Spleen (tissue), 11 donors: ENCODE measurements around the gene CSMD2. TPM values are rescaled to one million over a fixed set of nuclear protein-coding genes. Genes with fewer than 3 reads are reported as not detected.

Experiments used
- DNase-seq: peaks from one replicate; pipeline ENCODE4 v3.0.0-alpha.2; 2020
- H3K27ac ChIP-seq, 8 donors: fragments of 200-600 bp; sonication (generic) in 7 of 8; 1 replicate in 4 of 8; 2 replicates in 4 of 8; pipeline versions ENCODE4 v1.5.0 to v1.8.0; 2016 to 2021; ENCODE audit warnings: inconsistent platforms in 4 of 8, mild to moderate bottlenecking in 4 of 8, moderate library complexity in 1 of 8
- H3K27me3 ChIP-seq, 7 donors: fragments of 200-600 bp; sonication (generic) in 6 of 7; replicated peaks in 1 of 7; 1 replicate in 4 of 7; 2 replicates in 3 of 7; pipeline versions ENCODE4 v1.5.0 to v1.8.0; 2016 to 2021; ENCODE audit warnings: inconsistent platforms in 3 of 7, mild to moderate bottlenecking in 1 of 7
- H3K36me3 ChIP-seq, 6 donors: fragments of 200-600 bp; sonication (generic) in 5 of 6; 1 replicate in 4 of 6; 2 replicates in 2 of 6; pipeline versions ENCODE4 v1.5.0 to v1.8.0; 2016 to 2021; ENCODE audit warnings: inconsistent platforms in 2 of 6
- H3K4me1 ChIP-seq, 6 donors: fragments of 200-600 bp; sonication (generic) in 5 of 6; 1 replicate in 3 of 6; 2 replicates in 3 of 6; pipeline versions ENCODE4 v1.5.0 to v1.8.0; 2016 to 2021; ENCODE audit warnings: inconsistent platforms in 3 of 6
- H3K4me3 ChIP-seq, 8 donors: fragments of 200-600 bp; sonication (generic) in 7 of 8; 1 replicate in 4 of 8; 2 replicates in 4 of 8; pipeline versions ENCODE4 v1.5.0 to v1.8.0; 2016 to 2021; ENCODE audit warnings: inconsistent platforms in 4 of 8, mild to moderate bottlenecking in 4 of 8, moderate library complexity in 2 of 8
- H3K9me3 ChIP-seq, 8 donors: fragments of 200-600 bp; sonication (generic) in 7 of 8; 1 replicate in 4 of 8; 2 replicates in 4 of 8; pipeline versions ENCODE4 v1.5.0 to v1.8.0; 2016 to 2021; ENCODE audit warnings: inconsistent platforms in 4 of 8
- CTCF ChIP-seq, 11 experiments: fragments of 200-600 bp in 7 of 11; fragments of 450-650 bp in 4 of 11; sonication (generic) in 4 of 11; IDR thresholded peaks in 8 of 11; conservative IDR thresholded peaks in 3 of 11; 1 replicate in 7 of 11; 2 replicates in 4 of 11; pipeline versions ENCODE4 v1.4.0 to v1.8.0; 2016 to 2021; ENCODE audit warnings: antibody characterized with exemption in 11 of 11, inconsistent platforms in 4 of 11, mild to moderate bottlenecking in 1 of 11
- POLR2A ChIP-seq, 3 donors: fragments of 450-650 bp; IDR thresholded peaks; one replicate each; pipeline ENCODE4 v1.5.1; 2017; ENCODE audit warnings: antibody characterized with exemption in 3 of 3, mild to moderate bottlenecking in 1 of 3
- POLR2AphosphoS5 ChIP-seq, 3 donors: sonication (generic); formaldehyde crosslinking; IDR thresholded peaks; one replicate each; pipeline ENCODE4 v1.5.1; 2017; ENCODE audit warnings: antibody characterized with exemption in 3 of 3
- WGBS, 5 donors: extraction: QIAGEN DNeasy Blood & Tissue Kit in 3 of 5; methylation state at CpG; one replicate each; pipeline versions ENCODE4 v1.1.5 to v1.1.7; 2013 to 2018; 5-methylcytosine and 5-hydroxymethylcytosine counted together
- intact Hi-C: fragments of 100-400 bp; cut with DNase I; formaldehyde crosslinking; loops from one replicate; pipeline ENCODE4 v1.15.0; 2023; ENCODE audit warnings: low total_unique reads
- polyA plus RNA-seq, 3 donors: library from polyadenylated mRNA; stranded (reverse); fragments of 200-250 nt; gene quantifications; one replicate each; pipeline ENCODE4 v1.2.1, GENCODE V29; 2013
- total RNA-seq, 7 donors: library from RNA; depleted of rRNA in 3 of 7; stranded (reverse); fragments of >200 nt in 3 of 7; fragmentation: NEBNext Ultra II Directional in 4 of 7; extraction: Animal tissue kit (Norgen Biotek cat#: 25700) in 4 of 7; gene quantifications; one replicate each; pipeline versions ENCODE4 v1.1.0 to v1.2.1, GENCODE V29; 2016 to 2021
- donor health status: healthy with polysubstance abuse.
- donor health status: DM: no; HTN: no; CAD: no; lungs with moderate emphysema.
- donor health status: DM: no; HTN: no; CAD: no.
- donor health status: Bipolar disorder and iron deficiency.
- donor health status: healthy.
- donor health status: DM: no; HTN: no; CAD: no.
- donor health status: DM: yes; HTN: yes; CAD: no.

CSMD2 gene
- total and polyA plus RNA-seq, 10 donors: 0.12 to 2.7 (median 0.96) TPM

- 88 to 94% (median 93%) methylated on average over 4 to 7 of the region's 7 CpGs for WGBS, 5 donors
- intact Hi-C loops: no loop called here
- H3K27me3 ChIP-seq: peaks cover 0 to 41% (median 0%) of the 10 kb centered on the region in 7 donors
- no peaks in the 10 kb centered on the region for H3K9me3 ChIP-seq
- no peak overlapping the region for H3K27ac ChIP-seq
- H3K36me3 ChIP-seq: no peaks in the 10 kb centered on the region
- H3K4me1 ChIP-seq: no peaks in the 10 kb centered on the region
- no peak overlapping the region for H3K4me3 ChIP-seq
- TF ChIP-seq CTCF (IDR thresholded peaks at IDR 0.05 in 8 of 11, conservative IDR thresholded peaks at IDR 0.05 in 3 of 11): no peak
- no peak for TF ChIP-seq POLR2AphosphoS5 (IDR thresholded peaks at IDR 0.05)
- no peak for TF ChIP-seq POLR2A (IDR thresholded peaks at IDR 0.05)
- no peak for DNase-seq
Observed at GRCh38 chr1:33692206-33693188, 472.5 kb downstream of the CSMD2 start.

- no peak overlapping the region for H3K4me3 ChIP-seq
- H3K27me3 ChIP-seq: peaks cover 0 to 59% (median 9%) of the 10 kb centered on the region in 7 donors
- intact Hi-C loops: no loop called here
- no peak overlapping the region for H3K27ac ChIP-seq
- DNase-seq: no peak
- WGBS, 5 donors: 88 to 98% (median 97%) methylated on average over 1 of the region's 1 CpG
- no peaks in the 10 kb centered on the region for H3K4me1 ChIP-seq
- TF ChIP-seq POLR2AphosphoS5 (IDR thresholded peaks at IDR 0.05) (no peak), CTCF (IDR thresholded peaks at IDR 0.05 in 8 of 11, conservative IDR thresholded peaks at IDR 0.05 in 3 of 11) (no peak), POLR2A (IDR thresholded peaks at IDR 0.05) (no peak)
- H3K36me3 ChIP-seq: no peaks in the 10 kb centered on the region
- no peaks in the 10 kb centered on the region for H3K9me3 ChIP-seq
Observed at GRCh38 chr1:33687000-33687399, 478.0 kb downstream of the CSMD2 start.

GRCh38 chr1:33686551-33686950 lies 478.5 kb downstream of the CSMD2 start:
- DNase-seq: no peak
- Histone ChIP-seq H3K4me3 (no peak overlapping the region), H3K36me3 (no peaks in the 10 kb centered on the region), H3K27me3 (peaks cover 0 to 56% (median 9%) of the 10 kb centered on the region in 7 donors), H3K4me1 (no peaks in the 10 kb centered on the region), H3K27ac (no peak overlapping the region), H3K9me3 (no peaks in the 10 kb centered on the region)
- WGBS, 5 donors: 80 to 100% (median 86%) methylated on average over 1 of the region's 1 CpG
- intact Hi-C loops: no loop called here
- TF ChIP-seq CTCF (IDR thresholded peaks at IDR 0.05 in 8 of 11, conservative IDR thresholded peaks at IDR 0.05 in 3 of 11) (no peak), POLR2A (IDR thresholded peaks at IDR 0.05) (no peak), POLR2AphosphoS5 (IDR thresholded peaks at IDR 0.05) (no peak)

GRCh38 chr1:33685256-33685655 lies 479.8 kb downstream of the CSMD2 start:
- whole genome bisulfite sequencing, 5 donors: 59 to 77% (median 64%) methylated on average over 5 of the region's 5 CpGs
- H3K4me1 ChIP-seq: no peaks in the 10 kb centered on the region
- no peak for DNase-seq

More at GRCh38 chr1:33685256-33685655, 479.8 kb downstream of the CSMD2 start:
- no peak overlapping the region for H3K27ac ChIP-seq
- no peak for TF ChIP-seq CTCF (IDR thresholded peaks at IDR 0.05 in 8 of 11, conservative IDR thresholded peaks at IDR 0.05 in 3 of 11)
- no peak for TF ChIP-seq POLR2A (IDR thresholded peaks at IDR 0.05)
- TF ChIP-seq POLR2AphosphoS5 (IDR thresholded peaks at IDR 0.05): no peak
- H3K9me3 ChIP-seq: no peaks in the 10 kb centered on the region
- H3K4me3 ChIP-seq: no peak overlapping the region
- no peaks in the 10 kb centered on the region for H3K36me3 ChIP-seq
- intact Hi-C loops: no loop called here
- peaks cover 0 to 55% (median 9%) of the 10 kb centered on the region in 7 donors for H3K27me3 ChIP-seq
